ENCODE results near the gene PDK2. TPM values are rescaled to one million over a fixed set of nuclear protein-coding genes. Genes with fewer than 3 reads are reported as not detected.

The PDK2 gene
- total and polyA plus RNA-seq, 2 experiments from 2014 or later = 30.2 to 48.1 TPM

- TF ChIP-seq EZH2 (IDR thresholded peaks at IDR 0.05; ENCODE audit: insufficient read depth, poor library complexity, severe bottlenecking) = no peak
- no peak for TF ChIP-seq EZH2phosphoT487 (IDR thresholded peaks at IDR 0.05; ENCODE audit: insufficient read depth, low read depth)
- no peaks in the 10 kb centered on the region for H3K27me3 ChIP-seq (replicated peaks; ENCODE audit: insufficient read depth)
- no peak overlapping the region for H3K4me3 ChIP-seq
- H3K27ac ChIP-seq = no peak overlapping the region
- DNase-seq = peak; percentile 46
- H3K36me3 ChIP-seq (ENCODE audit: low read depth) = 0 out of 2 replicates have a peak, but pooled peaks cover 5% of the 10 kb centered on the region
- in situ Hi-C loops (cut with MboI) = no loop called here
- no peaks in the 10 kb centered on the region for H3K9me2 ChIP-seq (ENCODE audit: insufficient read depth)
- H3F3A ChIP-seq (ENCODE audit: insufficient read depth) = peaks cover 16% of the 10 kb centered on the region; the same call in 1 of the 2 replicates
- no peak overlapping the region for H3K4me2 ChIP-seq (ENCODE audit: unreplicated experiment)
- peaks cover under 1% of the 10 kb centered on the region; the same call in 1 of the 2 replicates for H3K79me2 ChIP-seq (ENCODE audit: insufficient read depth)
- no peaks in the 10 kb centered on the region for H3K9me3 ChIP-seq (ENCODE audit: low read depth)
- H2AFZ ChIP-seq = no peak overlapping the region
- H3K4me1 ChIP-seq (ENCODE audit: insufficient read depth) = peaks cover 28% of the 10 kb centered on the region
- no peaks in the 10 kb centered on the region for H4K20me1 ChIP-seq (ENCODE audit: insufficient read depth)
- WGBS, 2 experiments (ENCODE audit: low coverage in 1 of 2, low lambda C conversion rate in 2 of 2, missing lambda C conversion rate in 2 of 2) = 18 to 20% methylated on average over 15 of the region's 15 CpGs
- no peak overlapping the region for H3K9ac ChIP-seq
Observed at GRCh38 chr17:50100921-50101345, 5.8 kb downstream of the PDK2 start.

DNA sequence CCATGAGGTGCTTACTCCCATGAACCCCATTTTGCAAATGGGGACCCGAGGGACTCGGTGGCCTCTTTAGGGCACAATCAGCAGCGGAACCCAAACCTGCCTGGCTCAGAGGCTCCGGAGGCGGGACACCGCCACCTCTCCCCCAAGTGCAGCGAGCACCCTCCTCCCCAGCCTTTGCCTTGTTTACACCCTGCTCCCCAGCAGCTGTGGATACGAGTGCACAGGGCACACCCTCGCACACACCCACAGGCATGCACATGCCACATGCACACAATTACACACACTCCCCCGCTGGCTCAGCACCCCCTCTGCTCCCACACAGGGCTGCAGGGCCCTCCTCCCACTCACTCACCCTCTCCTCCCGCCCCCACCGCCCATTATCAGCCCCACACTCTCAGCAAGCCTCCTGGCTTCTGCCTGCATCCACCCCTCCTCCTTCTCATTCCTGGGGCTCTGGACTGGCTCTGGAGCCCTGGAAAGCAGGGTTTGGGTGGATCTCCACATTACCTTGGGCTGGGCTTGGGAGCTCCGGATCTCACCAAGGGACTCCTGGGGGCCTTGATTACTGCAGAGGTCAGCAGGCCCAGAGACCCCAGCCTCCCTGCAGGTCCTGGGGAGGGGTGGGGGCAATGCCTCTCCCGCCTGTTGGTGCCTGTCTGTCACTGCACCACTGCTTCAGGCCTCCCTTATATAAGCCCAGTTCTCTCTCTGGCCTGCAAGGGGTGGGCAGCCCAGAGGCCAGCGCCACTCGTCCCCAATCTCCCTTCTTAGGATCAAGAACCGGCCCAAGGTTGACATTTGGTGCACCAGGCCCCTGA lies 6.4 kb downstream of the PDK2 start:
- peaks cover 28% of the 10 kb centered on the region for H3K4me1 ChIP-seq (ENCODE audit: insufficient read depth)
- H3F3A ChIP-seq (ENCODE audit: insufficient read depth) = peaks cover 16% of the 10 kb centered on the region; the same call in 1 of the 2 replicates
- no peak overlapping the region for H3K27ac ChIP-seq
- H3K79me2 ChIP-seq (ENCODE audit: insufficient read depth) = no peaks in the 10 kb centered on the region
- TF ChIP-seq EZH2 (IDR thresholded peaks at IDR 0.05; ENCODE audit: insufficient read depth, poor library complexity, severe bottlenecking) (no peak), EZH2phosphoT487 (IDR thresholded peaks at IDR 0.05; ENCODE audit: insufficient read depth, low read depth) (no peak)
- no peaks in the 10 kb centered on the region for H3K27me3 ChIP-seq (replicated peaks; ENCODE audit: insufficient read depth)
- no peaks in the 10 kb centered on the region for H3K9me3 ChIP-seq (ENCODE audit: low read depth)
- no peaks in the 10 kb centered on the region for H4K20me1 ChIP-seq (ENCODE audit: insufficient read depth)
- no peak overlapping the region for H2AFZ ChIP-seq
- no peak overlapping the region for H3K9ac ChIP-seq
- WGBS, 2 experiments (ENCODE audit: low coverage in 1 of 2, low lambda C conversion rate in 2 of 2, missing lambda C conversion rate in 2 of 2) = 22 to 32% methylated on average over 13 to 17 of the region's 17 CpGs
- H3K9me2 ChIP-seq (ENCODE audit: insufficient read depth) = no peaks in the 10 kb centered on the region
- 0 out of 2 replicates have a peak, but pooled peaks cover 5% of the 10 kb centered on the region for H3K36me3 ChIP-seq (ENCODE audit: low read depth)
- in situ Hi-C loops (cut with MboI) = no loop called here
- no peak overlapping the region for H3K4me2 ChIP-seq (ENCODE audit: unreplicated experiment)
- peak; percentile 45 for DNase-seq
- H3K4me3 ChIP-seq = no peak overlapping the region

- H3K79me2 ChIP-seq (ENCODE audit: insufficient read depth) = no peaks in the 10 kb centered on the region
Observed at GRCh38 chr17:50102164-50102991, 7.2 kb downstream of the PDK2 start.

DNA sequence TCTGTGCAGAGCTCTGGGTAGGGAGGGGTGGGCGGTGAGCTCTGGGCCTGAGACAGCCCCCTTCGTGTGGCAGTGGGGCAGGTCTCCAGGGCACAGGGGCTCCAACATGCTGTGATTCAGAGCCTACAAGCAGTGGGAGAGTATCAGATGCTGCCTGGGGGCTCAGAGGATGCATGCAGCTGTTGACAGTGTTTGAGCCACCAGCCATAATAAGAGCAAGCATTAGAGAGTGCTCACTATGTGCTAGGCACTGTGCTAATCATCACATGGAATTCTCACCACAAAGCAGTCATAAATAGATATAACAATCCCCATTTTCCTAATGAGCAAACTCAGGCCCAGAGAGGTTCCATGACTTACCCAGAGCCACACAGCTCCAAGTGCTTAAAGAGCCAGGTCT lies 8.1 kb downstream of the PDK2 start:
- Histone ChIP-seq H3K9ac (no peak overlapping the region), H3K9me3 (ENCODE audit: low read depth) (no peaks in the 10 kb centered on the region), H2AFZ (no peak overlapping the region), H3K4me3 (no peak overlapping the region), H3K4me1 (ENCODE audit: insufficient read depth) (peaks cover 36% of the 10 kb centered on the region), H4K20me1 (ENCODE audit: insufficient read depth) (no peaks in the 10 kb centered on the region), H3K4me2 (ENCODE audit: unreplicated experiment) (no peak overlapping the region), H3K36me3 (ENCODE audit: low read depth) (0 out of 2 replicates have a peak, but pooled peaks cover 3% of the 10 kb centered on the region), H3K9me2 (ENCODE audit: insufficient read depth) (no peaks in the 10 kb centered on the region), H3F3A (ENCODE audit: insufficient read depth) (peaks cover 21% of the 10 kb centered on the region), H3K27me3 (replicated peaks; ENCODE audit: insufficient read depth) (no peaks in the 10 kb centered on the region), H3K79me2 (ENCODE audit: insufficient read depth) (no peaks in the 10 kb centered on the region), H3K27ac (no peak overlapping the region)
- 65% methylated on average over 2 of the region's 2 CpGs for WGBS, 2 experiments (ENCODE audit: low coverage in 1 of 2, low lambda C conversion rate in 2 of 2, missing lambda C conversion rate in 2 of 2)
- DNase-seq = no peak
- in situ Hi-C loops (cut with MboI) = no loop called here
- TF ChIP-seq EZH2phosphoT487 (IDR thresholded peaks at IDR 0.05; ENCODE audit: insufficient read depth, low read depth) (no peak), EZH2 (IDR thresholded peaks at IDR 0.05; ENCODE audit: insufficient read depth, poor library complexity, severe bottlenecking) (no peak)

More at GRCh38 chr17:50102164-50102991, 7.2 kb downstream of the PDK2 start:
- Histone ChIP-seq H3K9me2 (ENCODE audit: insufficient read depth) (no peaks in the 10 kb centered on the region), H4K20me1 (ENCODE audit: insufficient read depth) (no peaks in the 10 kb centered on the region), H3K27me3 (replicated peaks; ENCODE audit: insufficient read depth) (no peaks in the 10 kb centered on the region), H3K4me2 (ENCODE audit: unreplicated experiment) (no peak overlapping the region), H3K36me3 (ENCODE audit: low read depth) (0 out of 2 replicates have a peak, but pooled peaks cover 5% of the 10 kb centered on the region), H3K4me3 (no peak overlapping the region), H3K9ac (no peak overlapping the region), H3K4me1 (ENCODE audit: insufficient read depth) (peaks cover 28% of the 10 kb centered on the region), H3K27ac (no peak overlapping the region), H2AFZ (no peak overlapping the region), H3F3A (ENCODE audit: insufficient read depth) (peaks cover 17% of the 10 kb centered on the region), H3K9me3 (ENCODE audit: low read depth) (no peaks in the 10 kb centered on the region)
- in situ Hi-C loops (cut with MboI) = no loop called here
- no peak for TF ChIP-seq EZH2 (IDR thresholded peaks at IDR 0.05; ENCODE audit: insufficient read depth, poor library complexity, severe bottlenecking)
- TF ChIP-seq EZH2phosphoT487 (IDR thresholded peaks at IDR 0.05; ENCODE audit: insufficient read depth, low read depth) = no peak
- DNase-seq = no peak
- 67 to 73% methylated on average over 14 to 15 of the region's 15 CpGs for WGBS, 2 experiments (ENCODE audit: low coverage in 1 of 2, low lambda C conversion rate in 2 of 2, missing lambda C conversion rate in 2 of 2)

Data from GM23248 (cell line).